ENCODE data around the gene PDIA2.
A peak's percentile ranks its signal among the peaks of the same experiment; 100 is the strongest.
"Not testable (repeated sequence)": the region's sequence is repeated elsewhere in the genome, so short reads cannot be mapped to it uniquely, and the experiment has no call there.

Gene PDIA2

DNA sequence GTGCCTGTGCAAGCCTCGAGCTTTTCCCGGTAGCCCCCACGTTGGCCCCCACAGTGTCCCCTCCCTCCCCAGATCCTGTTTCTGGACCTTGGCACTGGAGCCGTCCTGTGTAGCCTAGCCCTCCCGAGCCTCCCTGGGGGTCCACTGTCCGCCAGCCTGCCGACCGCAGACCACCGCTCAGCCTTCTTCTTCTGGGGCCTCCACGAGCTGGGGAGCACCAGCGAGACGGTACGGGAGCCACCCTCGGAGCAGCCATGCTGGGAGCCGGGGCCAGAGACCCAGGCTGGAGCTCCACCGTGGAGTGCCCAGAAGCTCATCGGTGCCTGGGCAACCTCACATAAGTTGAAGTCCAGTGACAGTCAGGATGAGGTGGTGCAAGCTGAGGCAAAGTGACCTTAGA is 19.0 kb upstream of the PDIA2 start:
- DNase-seq: no peak

DNA sequence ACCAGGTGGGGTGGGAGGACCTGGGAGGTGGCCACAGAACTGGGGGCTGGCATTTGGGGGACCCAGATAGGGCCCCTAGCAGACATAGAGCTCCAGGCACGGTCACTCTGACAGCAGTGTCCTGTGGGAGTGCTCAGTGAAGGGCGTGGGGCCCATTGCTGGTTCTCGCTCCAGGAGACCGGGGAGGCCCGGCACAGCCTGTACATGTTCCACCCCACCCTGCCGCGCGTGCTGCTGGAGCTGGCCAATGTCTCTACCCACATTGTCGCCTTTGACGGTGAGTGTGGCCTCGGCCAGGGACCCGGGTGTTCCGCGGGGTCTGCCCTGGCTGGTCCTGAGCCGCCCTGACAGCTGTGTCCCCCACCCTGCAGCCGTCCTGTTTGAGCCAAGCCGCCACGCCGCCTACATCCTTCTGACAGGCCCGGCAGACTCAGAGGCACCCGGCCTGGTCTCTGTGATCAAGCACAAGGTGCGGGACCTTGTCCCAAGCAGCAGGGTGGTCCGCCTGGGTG is 18.5 kb upstream of the PDIA2 start:
- DNase-seq: no peak

DNA sequence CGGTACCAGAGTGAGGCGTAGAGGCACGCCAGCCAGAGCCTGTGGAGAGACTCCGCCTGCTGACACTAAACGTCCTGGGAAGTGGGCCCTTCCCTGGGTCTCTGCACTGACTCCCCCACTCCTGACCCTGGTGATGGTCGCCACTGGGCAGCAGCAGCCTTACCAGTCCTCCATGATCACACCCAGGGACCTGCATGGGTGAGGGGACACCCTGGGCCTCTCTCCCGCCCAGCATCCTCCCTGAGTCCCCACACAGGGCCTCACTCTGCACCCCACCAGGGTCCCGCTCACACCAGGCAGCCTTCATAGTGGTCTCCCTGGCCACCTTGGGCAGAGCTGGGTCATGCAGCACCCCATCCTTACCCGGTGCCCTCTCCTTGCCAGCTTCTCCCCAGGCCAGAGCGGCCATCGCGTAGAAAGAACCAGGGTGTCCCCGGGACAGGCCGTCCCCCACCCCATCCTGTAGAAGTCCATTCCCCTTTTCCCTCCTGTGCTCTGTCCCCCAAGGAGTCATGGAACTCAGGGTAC is 17.9 kb upstream of the PDIA2 start:
- no peak for DNase-seq

GRCh38 chr16:265711-266110 is 17.3 kb upstream of the PDIA2 start:
- DNase-seq: no peak

DNA sequence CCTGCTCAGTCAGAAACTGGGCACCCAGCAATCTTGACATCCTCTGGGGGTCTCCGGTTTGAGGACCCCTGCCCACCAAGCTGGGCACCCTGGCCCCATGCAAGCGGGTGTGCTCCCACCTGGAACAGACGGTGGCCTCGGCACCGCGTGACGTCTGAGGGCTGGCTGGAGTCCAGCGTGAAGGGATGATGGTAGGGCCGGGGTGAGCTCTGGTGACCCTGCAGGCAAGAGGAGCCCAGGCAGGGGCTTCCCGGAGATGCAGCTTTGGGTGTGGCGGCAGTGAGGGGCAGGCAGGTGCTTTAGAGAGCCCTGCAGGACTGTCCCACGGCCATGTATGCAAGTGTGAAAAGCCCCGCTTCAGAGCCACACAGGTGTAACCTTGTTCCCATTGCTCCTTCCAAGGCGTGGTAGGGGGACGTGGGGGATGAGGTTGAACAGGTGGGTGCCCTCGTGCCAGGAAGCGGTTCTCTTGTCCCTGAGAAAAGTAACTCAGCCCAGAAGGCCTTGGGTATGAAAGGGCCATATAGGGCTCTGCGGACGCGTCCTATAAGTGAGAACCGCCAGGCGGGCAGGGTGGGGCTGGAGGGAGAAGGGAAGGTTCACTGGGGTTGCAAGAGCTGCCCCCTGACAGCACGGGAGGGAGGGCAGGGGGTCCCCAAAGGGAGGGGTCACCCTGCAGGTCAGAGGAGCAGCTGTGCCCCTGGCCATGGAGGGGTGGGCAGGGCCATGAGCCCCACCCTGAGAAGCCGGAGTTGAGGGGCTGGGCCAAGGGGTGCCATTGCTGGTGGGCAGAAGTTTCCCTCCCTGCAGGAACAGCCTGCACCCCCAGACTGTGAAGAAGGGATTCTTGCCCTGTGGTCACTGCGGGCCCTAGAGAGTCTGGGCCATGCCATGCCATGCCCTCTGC is 16.5 kb upstream of the PDIA2 start:
- DNase-seq: no peak

DNA sequence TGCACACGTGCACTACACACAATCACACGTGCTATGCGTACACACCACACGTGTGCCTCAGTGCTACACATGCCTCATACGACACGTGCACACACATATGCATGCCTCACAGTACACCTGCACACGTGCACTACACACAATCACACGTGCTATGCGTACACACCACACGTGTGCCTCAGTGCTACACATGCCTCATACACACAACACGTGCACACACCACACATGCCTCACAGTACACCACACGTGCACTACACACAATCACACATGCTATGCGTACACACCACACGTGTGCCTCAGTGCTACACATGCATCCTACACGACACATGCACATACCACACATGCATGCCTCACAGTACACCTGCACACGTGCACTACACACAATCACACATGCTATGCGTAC is 15.4 kb upstream of the PDIA2 start:
- DNase-seq: not testable (repeated sequence)

DNA sequence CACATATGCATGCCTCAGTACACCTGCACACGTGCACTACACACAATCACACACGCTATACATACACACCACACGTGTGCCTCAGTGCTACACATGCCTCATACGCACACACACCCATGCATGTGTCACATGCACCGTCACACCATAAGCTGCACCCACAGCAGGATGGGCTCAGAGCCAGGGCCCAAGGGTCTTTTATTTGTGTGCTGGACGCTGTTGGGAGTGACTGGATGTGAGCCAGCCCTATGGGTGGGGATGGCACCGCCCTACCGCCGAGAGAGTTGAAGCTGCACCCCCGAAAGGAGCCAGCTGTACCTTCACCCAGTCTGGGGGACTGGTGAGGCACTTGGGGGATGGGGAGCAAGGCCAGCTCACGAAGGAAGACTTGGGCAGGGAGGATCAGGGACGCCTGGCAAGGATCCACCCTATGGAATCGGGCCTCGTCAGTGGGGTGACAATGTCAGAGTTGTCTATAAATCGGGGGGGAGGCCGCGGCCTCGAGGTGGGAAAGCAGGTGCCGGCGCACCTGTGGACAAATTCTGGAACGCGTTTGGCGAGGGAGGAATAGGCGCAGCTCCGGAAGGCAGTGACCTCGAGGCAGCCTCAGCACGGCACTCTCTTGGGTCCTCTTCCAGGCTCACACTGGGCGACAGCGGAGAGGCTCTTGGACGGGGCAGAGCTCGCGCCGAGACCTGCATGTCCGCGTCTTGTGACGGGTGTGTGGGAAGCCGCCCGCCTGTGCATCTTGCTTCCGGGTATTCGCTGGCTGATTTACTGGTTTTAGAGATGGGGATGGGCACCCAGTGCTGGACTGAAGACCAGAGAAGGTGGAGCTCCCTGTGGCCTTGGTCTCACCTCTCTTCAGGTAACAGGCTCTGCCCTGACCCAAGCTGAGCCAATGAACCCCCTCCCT is 14.6 kb upstream of the PDIA2 start:
- DNase-seq: no peak

DNA sequence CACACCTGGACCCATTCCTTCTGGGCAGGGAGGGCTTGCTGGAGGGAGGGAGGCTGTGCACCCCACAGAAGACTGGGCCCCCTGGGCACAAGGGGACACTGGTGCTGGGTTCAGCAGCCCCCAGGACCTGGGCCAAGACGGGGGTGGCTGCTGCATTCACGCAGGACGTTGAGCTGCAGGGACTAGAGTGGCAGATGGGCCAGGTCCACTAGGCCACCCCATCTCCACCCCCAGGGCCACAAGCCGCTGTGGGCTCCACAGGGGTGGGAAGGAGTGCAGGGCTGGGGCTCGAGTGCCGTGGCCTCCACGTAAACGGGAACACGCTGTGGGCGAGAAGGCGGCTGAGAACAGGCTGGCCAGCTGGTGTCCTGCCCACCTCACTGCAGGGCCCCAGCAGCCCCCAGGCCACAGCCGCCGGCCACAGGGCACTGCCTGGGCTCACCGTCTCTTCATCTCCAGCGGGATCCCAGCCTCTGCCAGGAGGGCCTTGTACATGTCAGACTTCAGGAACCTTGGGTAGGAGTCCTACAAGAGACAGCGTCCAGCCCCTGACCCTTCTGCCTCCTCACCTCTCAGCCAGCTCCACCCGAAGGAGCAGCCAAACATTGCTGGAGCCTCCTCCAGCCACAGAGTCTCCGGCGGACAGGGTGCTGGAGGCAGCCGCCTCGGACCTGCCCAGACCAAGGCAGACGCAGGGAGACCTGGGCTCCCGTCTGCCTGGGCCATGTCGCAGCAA is 13.7 kb upstream of the PDIA2 start:
- no peak for DNase-seq

- DNase-seq: no peak
Measured at GRCh38 chr16:270381-271255, 12.3 kb upstream of the PDIA2 start.

DNA sequence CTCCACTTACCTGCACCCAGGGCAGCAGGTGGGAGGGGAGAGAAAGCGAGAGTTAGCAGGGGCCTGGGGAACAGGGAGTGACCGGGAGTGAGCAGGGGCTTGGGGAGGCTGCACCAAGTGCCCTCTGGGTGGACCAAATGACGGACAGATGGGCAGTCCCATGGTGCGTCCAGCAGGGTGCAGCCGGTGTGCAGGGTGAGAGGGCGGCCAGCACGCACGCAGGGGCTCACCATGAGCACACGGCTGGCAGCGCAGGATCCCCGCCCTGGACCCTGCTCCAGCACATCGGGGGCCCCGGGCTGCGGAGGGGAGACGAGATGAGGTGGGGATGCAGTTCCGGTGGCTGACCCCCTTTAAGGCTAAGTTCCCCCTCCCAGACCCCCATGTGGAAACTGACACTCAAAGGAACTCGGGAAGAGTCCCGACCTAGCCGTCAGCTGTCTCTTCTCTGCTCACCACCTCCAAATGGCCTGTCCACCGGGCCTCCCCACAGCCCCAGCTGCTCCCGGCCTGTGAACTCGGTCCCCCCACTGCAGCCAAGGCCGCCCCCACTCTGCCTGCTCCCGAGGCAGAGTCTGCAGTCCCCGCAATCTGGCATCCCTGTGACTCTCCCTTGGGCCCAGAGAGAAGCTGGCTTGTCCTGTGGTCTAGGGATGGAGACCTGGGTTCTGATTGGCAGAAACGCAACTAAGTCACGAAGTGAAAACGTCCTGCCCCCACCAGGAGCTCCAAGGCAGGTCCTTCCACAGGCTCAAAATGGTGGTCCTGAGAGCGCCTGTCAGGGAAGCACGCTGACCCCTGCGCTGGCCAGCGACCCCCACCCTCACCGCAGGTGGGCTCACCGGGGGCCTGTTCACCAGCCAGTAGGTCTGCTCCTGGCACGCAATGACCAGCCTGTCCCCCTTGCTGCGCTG is 10.1 kb upstream of the PDIA2 start:
- DNase-seq: no peak

- DNase-seq: no peak
Measured at GRCh38 chr16:273547-274421, 9.2 kb upstream of the PDIA2 start.

- peak; percentile 65 for DNase-seq
Measured at GRCh38 chr16:275041-275641, 7.8 kb upstream of the PDIA2 start.

GRCh38 chr16:275786-276232 is 7.2 kb upstream of the PDIA2 start, which contains the start of gene RGS11:
Gene RGS11, minus strand, starts transcription at chr16:275944. Its CDS starts 33 bp downstream, at chr16:275911.
- no peak for DNase-seq

GRCh38 chr16:276426-277077 is 6.4 kb upstream of the PDIA2 start:
- DNase-seq: no peak

DNA sequence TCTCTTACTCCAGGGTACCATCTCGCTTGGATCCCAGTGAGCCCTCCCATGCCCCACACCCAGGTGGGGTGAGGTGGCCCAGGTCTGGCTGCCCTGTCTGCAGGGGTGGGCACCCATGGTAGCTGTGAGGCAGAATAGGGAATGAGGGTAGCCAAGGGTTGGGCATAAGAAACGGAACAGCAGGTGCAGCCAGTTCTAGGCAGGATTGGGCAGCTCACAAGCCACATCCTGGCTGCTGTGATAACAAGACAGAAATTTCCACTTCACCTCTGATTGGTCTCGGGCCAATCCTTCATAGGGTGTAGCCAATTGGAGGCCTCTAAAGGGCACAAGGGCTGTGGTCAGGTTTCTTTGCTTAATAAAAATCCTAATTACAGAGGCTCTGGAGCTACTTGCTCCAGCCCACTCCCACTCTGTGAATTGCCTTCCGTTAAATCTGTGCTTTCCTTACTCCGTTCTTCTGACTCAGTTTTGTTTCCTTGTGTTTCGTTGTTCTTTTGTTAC is 4.0 kb upstream of the PDIA2 start:
- DNase-seq: no peak

DNA sequence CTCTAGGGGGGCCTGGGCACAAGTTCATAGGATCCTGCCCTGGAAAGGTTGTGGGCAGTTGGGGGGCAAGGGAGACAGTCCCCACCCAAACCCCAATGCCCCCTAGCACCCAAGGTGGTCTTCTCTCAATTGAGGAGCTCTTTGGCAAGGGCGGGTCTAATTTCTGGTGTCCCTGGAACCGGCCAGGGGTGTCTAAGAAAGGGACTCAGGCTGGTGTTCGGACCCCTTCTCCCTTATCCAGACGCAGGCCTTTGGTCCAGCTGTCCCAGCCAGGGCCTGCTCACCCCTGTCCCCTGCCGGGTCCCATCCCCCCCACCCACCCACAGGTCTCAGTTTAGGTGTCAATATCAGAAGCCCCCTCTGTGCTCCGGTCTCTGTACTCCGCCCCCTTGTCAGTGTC is 3.4 kb upstream of the PDIA2 start:
- no peak for DNase-seq

- no peak for DNase-seq
Measured at GRCh38 chr16:280005-280460, 2.9 kb upstream of the PDIA2 start.

DNA sequence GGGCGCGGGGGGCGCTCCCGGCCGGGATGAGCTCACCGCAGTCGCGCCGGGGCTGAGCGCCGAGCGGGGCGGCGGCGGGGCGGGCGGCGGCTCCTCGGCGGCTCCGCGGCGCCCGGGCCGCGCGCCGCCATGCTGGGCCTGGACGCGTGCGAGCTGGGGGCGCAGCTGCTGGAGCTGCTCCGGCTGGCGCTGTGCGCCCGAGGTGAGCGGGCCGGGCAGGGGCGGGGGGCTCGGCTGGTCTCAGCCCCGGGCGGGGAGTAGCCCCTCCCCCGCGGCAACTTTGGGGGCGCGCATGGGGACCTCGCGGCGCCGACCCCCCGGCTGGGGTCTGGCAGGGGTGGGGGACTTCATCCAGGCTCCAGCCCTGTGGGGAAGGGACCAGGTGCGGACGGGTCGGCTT is 2.4 kb upstream of the PDIA2 start, which contains the start of gene ARHGDIG:
TSS of gene ARHGDIG (plus strand) at position 40 of the 400 bp plus-strand sequence. CDS start at position 130, 90 bp downstream.
- no peak for DNase-seq
